ENCODE measurements around the gene GABBR2.
"Not testable (repeated sequence)": the region's sequence is repeated elsewhere in the genome, so short reads cannot be mapped to it uniquely, and the experiment has no call there.

Gene GABBR2

DNA sequence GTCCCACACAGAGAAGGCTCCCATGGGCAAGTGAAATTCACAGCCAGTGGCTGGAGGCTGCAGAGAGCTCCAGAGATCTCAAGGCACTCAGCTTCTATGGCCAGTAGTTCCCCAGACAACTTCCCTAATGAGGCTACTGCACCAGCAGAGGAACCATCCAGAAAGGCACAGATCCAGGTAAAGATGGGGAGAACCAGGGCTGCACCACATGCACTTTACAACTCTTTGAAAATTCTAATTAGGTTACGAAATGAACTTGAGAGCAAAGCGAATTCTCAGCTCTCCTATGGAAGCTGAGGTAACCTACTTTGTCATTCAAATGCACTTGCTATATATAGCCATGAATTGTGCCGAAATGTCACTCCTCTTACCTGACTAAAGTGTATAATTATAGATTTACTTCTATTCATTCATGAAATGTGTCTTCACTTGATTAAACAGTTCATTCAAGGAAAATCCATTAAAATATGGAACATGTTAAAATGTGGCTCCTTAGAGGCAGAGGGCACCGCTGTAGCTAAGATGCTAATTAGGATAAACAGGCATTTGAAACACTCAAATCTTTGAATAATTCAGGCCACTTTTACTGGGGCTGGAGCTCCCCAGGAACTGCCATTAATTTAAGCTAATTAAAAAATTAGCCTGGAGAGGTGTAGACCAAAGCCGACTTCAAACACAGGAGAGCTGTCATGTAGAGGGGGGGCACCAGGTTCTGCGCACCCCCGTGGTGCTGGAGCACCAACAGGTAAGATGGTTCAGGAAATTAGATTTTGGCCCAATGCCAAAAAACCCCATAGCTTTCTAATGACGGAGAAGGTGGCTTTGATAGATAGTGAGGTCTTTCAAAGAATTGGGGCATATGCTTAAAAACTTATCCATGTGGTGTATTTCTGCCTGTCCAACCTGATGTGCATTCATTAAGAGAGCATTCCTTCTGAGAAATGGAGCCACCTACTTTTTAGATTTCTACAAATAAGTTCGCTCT is 204.1 kb downstream of the GABBR2 start:
- peak; percentile 71 for DNase-seq

DNA sequence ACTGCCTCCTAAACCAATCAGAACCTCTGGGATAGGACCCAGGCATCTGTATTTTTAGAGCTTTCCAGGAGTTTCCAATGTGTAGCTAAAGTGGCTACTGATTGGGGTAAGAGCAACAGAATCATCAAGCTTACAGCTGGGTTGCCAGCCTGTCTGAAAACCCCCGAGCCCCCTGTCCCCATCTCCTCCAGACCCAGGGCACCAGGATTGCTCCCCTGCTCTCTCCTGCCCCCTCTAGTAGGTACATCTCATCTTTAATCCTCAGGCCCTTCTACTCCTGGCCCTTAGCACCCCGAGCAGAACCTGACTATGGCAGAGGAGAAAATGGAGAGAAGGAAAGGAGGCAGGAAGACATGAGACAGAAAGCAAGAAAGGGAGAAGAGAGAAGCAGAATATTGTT is 204.9 kb downstream of the GABBR2 start:
- DNase-seq = no peak

DNA sequence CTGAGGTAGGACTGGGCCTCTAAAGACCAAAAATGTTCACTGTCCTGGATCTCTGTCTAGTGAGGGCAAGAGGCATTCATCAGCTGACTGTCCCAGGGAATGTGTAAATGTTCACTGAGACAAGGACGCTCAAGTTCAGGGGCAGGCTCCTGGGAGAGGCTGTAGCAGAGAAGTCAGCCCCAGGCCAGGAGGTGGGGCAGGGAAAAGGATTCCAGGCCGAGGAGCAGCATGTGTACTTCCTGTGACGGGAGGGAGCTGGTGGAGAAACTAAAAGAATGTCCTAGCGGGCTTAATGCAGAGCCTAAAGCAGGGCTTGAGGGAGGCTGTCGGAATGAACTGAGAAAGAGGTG is 205.8 kb downstream of the GABBR2 start:
- DNase-seq = no peak

DNA sequence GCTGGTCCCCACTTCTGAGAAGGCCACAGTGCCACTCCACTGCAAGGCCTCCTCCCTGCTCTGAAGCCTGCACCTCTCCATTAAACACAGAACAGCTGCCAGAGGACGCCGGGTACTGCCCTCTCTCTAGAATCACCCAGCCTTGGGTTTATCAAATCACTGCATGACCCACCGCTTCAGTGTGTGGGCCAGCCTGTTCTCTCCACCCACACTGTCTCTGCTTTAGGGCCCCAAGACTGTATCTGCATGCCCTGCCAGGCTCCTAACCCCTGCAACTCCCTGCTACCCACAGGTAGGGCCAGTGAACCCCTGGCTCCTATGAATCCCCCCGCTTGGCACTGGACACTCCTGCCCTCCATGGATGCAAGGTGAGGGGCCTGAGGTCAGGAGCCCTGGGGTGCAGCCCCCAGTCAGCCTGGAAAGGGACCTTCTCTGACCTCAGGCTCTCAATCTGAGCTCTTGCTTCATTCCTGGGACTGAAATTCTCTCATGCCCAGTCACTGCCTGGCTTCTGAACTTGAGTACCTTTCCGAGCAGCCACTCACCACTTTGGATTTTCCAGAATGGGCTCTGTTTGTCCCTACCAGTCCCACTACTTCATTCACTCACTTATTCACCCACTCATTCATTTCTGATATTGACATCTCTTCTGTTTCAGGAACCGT is 206.3 kb downstream of the GABBR2 start:
- DNase-seq = no peak

DNA sequence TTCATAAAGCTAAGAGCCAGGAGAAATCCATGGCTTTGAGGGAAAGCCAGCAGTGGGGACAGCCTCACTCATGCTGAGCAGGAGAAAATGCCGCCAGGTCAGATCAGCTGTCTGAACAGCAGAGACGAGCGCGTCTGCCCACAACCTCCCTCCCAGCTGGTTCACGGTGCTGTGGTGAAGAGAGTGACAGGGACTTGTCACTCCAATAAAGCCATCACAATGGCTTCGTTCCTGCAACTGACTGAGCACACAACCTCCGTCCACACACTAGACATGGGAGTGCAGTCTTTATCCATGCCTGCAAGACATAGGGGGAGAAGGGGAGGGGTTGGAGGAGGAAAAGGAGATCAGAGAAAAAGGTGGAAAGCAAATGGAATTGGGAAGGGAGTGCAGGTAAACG is 206.9 kb downstream of the GABBR2 start:
- no peak for DNase-seq

DNA sequence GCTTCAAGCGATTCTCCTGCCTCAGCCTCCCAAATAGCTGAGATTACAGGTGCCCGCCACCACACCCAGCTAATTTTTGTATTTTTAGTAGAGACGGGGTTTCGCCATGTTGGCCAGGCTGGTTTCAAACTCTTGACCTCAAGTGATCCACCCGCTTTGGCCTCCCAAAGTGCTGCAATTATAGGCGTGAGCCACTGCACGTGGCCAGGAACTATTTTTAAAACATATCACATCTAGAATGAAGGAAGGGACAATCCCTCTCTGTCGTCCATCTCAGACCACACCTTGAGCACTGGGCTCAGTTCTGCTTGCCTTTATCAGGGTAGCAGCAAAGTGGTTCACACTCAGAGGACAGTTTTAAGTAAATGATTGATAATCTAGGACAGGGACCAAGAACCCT is 207.5 kb downstream of the GABBR2 start:
- not testable (repeated sequence) for DNase-seq

DNA sequence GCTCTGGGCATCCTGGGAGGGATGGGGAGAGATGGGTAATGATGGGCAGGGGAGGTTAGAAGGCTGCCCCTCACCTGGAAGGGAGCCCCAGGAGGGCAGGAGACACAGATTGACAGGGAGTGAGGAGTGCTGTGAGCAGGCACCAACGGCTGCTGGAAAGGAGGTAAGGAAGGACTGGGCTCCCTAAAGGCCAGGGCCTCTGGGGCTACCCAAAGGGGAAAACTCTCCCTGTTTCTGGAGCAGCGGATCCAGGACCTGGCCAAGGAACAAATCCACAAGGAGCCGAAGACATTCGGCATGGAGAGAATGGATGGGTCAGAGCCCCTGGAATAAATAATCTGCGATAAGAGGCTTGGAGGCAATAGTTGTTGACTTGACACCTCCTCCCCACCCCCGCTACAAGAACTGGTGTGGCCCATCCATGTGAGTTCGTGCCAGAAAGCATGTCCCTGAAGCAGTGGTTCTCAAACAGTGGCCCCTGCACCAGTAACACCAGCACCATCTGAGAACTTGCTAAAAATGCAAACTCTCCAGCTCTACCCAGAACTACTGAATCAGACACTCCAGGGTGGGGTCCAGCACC is 208.3 kb downstream of the GABBR2 start:
- no peak for DNase-seq

DNA sequence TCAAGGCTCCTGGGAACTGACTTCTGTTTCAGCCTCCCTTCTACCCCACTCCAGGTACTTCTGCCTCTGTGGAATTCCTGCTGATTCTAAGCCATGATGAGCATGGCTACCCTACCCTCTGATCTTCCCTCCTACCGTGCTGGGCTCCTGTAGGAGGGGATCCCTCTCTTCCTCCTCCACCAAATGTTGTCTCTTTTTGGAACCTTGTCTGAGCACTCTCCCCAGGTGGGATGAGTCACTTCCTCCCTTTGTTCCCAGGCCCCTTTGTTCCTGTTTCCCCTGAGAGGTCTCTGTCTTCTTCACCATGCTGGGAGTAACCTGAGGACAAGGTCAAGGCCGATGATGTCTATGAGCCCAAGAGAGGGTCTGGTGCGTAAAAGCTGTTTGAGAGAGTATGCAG is 213.2 kb downstream of the GABBR2 start:
- no peak for DNase-seq

DNA sequence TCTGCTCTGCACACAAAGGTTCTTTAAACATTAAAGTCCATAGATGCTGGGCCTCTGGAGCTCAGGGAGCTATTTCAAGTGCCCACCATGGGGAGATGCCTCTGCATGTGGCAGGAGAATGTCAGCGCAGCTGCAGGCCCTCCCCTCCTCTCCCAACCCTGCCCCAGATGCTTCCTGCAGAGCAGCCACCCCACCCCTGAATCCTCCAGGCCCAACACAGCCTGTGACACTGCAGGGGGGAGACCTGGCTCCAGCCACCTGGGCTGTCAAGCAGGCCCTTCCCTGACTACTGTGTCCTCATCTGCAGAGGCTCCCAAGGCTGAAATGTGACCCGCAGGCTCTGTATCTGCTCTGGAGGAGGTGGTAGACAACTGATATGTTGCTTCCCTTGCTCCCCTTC is 213.9 kb downstream of the GABBR2 start:
- no peak for DNase-seq

DNA sequence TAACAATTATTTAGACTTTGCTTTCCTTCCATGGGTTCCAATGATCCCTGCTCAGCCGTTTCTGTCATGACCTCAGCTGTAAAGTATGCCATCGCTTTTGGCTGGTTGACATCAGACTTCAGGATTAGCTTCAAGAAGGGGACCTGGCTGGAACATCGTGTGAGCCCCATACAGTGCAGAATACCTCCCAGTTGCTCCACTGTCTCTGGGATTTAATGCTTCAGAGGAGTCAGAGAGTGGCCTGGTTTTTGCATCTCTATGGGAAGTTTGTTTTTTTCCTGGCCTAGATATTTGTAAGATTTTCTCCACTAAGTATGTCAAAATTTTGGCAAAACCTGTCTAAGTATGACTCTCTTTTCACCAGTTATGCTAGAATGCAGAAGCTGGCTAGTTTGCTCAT is 216.9 kb downstream of the GABBR2 start:
- no peak for DNase-seq

DNA sequence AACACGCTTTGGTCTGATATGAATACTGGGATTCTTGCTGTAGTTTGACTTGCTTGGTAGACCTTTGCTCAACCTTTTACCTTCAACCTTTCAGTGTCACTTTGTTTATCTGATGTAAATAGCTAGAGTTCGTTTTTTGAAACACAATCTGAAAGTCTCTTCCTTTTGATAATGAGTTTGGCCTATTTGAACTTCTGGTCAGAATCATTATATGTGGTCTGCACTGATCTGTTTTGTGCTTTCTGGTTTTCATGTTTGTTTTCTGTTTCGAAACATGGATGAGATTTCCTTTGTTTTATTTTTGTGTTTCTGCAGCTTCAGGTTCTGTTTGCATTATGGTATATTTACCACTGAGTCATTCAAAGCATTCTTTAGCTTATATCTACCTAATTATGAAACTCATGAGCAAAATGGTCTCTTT is 217.5 kb downstream of the GABBR2 start:
- no peak for DNase-seq

DNA sequence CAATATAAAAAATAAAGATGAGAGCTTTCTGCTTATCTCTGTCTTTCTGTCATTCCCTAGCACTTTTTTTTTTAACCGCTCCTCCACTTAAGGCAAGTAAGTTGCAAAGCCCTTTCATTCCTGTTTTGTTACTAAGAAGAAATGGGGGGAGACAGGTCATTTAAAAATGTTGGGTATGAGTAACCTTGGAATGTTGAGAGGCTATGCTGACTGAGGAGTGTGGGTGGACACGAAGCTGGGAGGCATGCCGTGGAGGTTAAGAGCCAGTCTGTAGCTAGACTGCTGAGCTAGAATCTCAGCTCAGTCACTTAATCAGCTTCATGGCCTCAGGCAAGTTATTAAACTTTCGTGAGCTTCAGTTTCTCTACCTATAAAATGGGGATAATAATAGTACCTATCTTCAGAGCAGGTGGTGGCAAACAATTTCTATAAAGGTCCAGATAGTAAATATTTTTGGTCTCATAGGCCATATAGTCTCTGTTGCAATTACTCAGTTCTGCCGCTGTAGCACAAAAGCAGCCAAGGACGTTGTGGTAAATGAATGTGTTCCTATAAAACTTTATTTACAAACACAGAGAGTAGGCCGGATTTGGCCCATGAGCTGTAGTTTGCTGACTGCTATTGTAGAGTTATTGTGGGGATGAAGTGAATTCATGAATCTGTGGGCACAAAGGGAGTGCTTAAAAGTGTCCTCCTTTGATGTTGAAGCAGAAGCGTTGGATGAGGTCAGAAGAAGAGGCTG is 220.0 kb downstream of the GABBR2 start:
- DNase-seq = no peak

DNA sequence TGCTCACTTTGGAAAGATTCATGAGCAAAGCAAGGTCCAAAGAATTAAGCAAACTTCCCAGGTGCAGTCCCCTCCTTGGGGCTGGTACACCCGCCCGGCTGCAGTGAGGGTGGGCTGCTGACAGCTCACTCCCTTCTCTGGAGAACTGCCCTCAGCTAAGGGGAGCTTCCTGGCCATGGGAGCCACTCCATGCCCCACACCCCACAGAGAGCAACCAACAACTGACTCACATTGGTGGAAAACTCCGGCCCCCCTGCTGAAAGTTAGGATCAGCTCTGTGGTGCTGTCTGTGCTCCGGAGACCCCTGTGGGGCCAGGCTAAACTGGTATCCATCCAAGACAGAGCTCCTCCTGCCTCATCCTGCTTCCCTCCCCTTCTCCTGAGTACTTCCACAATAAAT is 223.0 kb downstream of the GABBR2 start:
- DNase-seq = no peak

DNA sequence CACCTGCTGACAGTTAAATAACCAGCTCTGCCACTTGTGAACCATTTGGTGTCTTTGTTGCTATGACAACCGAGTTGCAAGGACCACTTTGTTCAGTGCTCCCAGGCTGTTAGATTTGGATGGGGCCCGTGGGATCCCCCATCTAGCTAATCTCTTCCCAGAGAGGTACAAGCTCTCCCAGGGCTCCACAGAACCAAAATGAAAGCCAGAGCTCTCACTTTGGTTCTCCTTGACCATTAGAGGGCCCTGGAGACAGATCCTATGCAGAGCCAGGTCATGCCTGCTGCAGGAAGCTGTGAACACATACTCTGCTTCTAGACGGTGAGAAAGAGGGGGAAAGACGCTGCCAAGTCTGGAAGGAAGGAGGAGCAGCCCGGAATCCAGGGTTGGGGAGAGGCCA is 224.6 kb downstream of the GABBR2 start:
- no peak for DNase-seq

DNA sequence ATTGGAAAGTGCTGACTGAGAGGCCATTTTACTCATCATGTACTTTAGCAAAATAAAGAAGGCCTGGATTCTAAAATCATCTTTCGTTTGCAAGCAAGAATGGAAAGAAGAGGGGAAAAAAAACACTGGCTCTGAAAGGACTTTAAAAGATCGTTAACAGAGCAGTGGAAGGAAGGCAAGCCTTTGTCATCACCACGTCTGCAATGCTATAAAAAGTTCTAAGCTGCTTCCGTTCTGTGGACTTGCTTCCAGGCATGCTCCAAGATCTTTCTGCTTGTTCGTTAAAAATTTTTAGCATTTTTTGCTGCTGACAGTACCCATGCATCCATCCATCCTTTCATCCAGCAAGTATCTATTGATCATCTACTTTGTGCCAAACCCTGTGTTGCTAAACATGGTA is 226.5 kb downstream of the GABBR2 start:
- no peak for DNase-seq

DNA sequence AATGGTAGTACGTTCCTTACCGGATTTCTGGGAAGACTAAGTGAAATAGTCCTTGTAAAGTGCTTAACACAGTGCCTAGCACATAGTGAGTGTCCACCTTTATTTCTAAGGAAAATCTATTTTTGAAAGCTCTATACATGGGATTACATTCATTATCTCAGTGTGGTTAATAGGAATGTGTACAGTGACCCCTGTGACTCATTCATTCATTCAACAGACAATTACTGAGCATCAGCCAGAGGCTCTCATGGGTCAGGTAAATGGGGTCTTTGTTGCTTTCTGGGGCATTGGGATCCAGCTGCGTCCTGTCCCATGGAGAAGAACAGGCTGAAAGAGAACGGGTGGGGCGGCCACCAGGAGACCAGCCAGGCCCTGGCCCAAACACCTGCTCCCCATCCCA is 227.1 kb downstream of the GABBR2 start:
- no peak for DNase-seq

DNA sequence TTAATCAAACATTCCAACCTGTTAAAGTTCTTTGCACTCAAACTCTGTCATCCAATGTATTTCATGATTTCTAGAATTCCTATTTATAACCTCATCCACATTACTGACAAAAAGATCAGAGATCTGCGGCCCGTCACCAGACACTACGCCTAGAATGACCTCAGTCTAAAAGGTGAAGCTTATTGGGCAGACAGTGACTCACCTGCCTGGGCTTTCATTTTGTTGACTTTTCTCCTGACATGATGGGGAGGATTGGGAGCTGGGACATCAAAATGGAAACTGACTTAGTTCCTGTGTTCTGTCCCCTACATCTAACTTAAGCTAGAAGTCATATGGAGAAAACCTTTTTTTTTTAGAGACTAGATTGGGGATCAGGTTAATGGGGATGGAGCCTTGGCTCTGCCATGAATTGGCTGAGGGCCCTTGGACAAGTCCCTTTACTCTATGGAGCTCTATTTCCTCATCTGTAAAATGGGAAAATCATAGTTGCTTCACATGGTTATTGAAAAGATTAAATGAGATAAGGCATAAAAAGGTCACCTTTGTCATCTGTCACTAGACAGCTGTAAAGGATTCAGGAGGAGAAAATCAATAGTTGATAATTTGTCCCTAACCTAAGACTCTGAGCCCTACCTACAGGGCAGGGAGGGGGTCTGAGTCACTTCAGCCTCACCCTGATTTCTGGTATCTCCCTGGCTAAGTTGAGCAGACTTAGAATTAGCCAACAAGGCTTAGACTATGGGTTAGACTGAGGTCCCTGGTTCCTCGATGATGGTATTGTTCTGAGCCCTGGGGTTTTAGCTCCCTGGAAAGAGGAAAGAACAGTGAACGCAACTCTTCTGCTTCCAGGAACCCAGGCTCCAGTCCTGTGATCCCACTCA is 228.5 kb downstream of the GABBR2 start:
- DNase-seq = no peak

DNA sequence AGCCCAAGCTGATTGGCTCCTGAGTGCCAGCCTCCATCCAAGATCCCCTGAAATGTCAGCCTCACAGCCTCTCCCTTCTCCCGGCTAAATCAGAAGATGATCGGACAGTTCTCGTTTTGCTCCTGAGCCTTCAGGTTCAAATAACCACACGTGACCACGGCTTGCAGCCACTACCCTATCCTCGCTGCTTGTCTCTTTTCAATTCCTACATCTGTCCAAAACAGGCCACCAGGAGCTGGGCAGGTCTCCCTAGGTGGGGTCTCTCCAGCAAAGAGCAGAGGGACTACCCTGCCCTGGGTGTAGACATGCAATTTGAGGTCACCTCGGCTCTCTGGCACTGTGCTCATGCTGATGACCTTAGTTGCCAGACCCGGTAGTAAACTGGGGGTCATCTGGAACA is 229.3 kb downstream of the GABBR2 start:
- DNase-seq = no peak

DNA sequence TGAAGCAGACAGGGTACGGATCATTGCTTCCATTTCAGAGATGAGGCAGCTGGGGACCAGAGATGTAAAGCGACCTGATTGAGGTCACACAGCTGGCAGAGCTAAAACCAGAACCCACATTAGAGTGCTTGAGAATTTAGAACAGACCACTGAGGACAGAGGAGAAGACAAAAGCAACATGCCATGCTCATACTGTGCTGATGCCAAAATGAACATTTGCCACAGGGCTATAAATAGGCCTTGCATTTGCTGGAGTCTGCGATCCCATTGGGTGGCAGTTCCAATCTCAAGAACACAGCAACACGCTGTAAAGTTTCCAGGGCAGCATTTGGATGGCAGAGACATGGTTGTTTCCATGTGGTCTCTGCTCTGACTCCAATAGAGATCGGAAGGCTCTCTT is 230.9 kb downstream of the GABBR2 start:
- no peak for DNase-seq

DNA sequence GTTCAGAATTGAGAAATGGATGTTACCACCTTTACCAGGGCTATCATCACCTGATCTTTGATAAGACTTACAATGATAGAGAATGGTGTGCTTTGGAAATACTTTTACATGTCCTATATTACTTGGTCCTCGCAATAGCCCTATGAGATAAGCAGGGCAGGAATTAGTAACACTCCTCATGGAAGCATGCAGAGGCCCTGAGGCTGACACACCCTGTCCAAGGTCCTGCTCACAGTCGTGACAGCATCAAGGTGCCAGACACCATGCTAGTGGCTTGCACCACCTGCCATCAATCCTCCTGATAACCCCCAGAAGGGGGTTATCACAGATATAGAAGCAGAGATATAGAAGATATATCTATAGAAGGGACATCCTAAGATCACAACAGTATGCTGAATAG is 236.5 kb downstream of the GABBR2 start:
- no peak for DNase-seq

DNA sequence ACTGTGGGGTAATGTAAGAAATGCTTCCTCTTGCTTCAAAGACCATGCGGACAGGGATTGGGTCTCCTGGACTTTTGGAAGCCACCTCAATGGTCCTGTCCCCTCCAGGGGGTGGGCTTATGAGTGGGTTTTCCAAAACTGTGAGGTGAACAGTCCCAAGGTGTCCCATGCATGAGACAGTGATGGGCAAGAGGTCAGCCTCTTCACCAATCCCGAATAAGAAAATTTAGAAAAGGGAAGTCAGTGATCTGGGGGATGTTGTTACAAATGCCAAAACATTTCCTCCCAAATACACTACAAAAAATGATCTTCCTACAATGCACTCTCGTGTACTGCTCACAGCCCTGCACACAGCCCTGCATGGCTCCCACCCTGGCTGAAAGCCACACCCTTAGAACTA is 237.6 kb downstream of the GABBR2 start:
- no peak for DNase-seq

DNA sequence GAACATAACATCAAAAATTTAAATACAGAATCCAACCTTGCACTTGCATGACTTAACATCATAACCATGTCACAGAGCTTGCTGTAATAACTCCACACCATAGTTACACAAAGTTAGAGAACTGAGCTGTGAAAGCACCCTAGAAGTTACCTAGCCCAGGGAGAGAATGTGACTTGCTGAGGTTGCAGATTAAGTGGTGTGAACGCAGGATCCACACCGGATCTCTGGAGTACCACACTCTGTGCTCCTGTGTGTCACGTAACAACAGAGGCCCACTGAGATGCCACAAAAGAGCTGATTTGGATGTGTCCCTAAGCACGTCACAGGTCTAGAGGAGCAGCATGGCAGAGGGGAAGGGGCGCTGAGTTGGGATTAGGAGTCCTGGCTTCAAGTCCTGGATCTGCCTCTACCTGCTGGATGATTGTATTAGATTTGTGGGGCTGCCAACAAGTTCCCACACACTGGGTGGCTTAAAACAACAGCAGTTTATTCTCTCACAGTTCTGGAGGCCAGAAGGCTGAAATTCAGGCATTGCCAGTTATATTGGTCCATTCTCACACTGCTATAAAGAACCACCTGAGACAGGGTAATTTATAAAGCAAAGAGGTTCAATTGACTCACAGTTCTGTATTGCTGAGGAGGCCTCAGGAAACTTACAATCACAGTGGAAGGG is 240.0 kb downstream of the GABBR2 start:
- no peak for DNase-seq
